Uterus (tissue), 4 donors: ENCODE measurements around the gene PLPP2. TPM values are rescaled to one million over a fixed set of nuclear protein-coding genes. Genes with fewer than 3 reads are reported as not detected.
A peak's percentile ranks its signal among the peaks of the same experiment; 100 is the strongest.

Experiments
- DNase-seq, 2 donors: peaks; one replicate each; pipeline ENCODE4 v3.0.0-alpha.2; 2019 to 2020
- H3K27ac ChIP-seq, 2 donors: fragments of 200-600 bp; sonication (generic); 1 replicate in 1 of 2; 2 replicates in 1 of 2; pipeline ENCODE4 v1.5.1; 2016 to 2018
- H3K27me3 ChIP-seq, 2 donors: fragments of 200-600 bp; sonication (generic); one replicate each; pipeline ENCODE4 v1.5.1; 2018 to 2019; ENCODE audit warnings: control low read depth in 1 of 2
- H3K36me3 ChIP-seq, 2 donors: fragments of 200-600 bp; sonication (generic); one replicate each; pipeline ENCODE4 v1.5.1; 2019; ENCODE audit warnings: control low read depth in 1 of 2
- H3K4me1 ChIP-seq, 2 donors: fragments of 200-600 bp; sonication (generic); one replicate each; pipeline ENCODE4 v1.5.1; 2018 to 2019; ENCODE audit warnings: control low read depth in 1 of 2
- H3K4me3 ChIP-seq, 2 donors: fragments of 200-600 bp; sonication (generic); 1 replicate in 1 of 2; 2 replicates in 1 of 2; pipeline ENCODE4 v1.5.1; 2018 to 2019; ENCODE audit warnings: mild to moderate bottlenecking in 1 of 2
- H3K9me3 ChIP-seq, 2 donors: fragments of 200-600 bp; sonication (generic); one replicate each; pipeline ENCODE4 v1.5.1; 2019; ENCODE audit warnings: control low read depth in 1 of 2
- CTCF ChIP-seq, 4 experiments: fragments of 200-600 bp in 2 of 4; fragments of 450-650 bp in 2 of 4; sonication (generic) in 2 of 4; IDR thresholded peaks; one replicate each; pipeline ENCODE4 v1.5.1; 2016 to 2019; ENCODE audit warnings: antibody characterized with exemption in 4 of 4, mild to moderate bottlenecking in 2 of 4, moderate library complexity in 1 of 4
- POLR2A ChIP-seq, 2 donors: fragments of 450-650 bp; IDR thresholded peaks; one replicate each; pipeline ENCODE4 v1.6.1; 2016; ENCODE audit warnings: antibody characterized with exemption in 2 of 2, mild to moderate bottlenecking in 1 of 2, moderate library complexity in 1 of 2
- intact Hi-C: fragments of 100-400 bp; cut with DNase I; formaldehyde crosslinking; loops from one replicate; pipeline ENCODE4 v1.15.1; 2023; ENCODE audit warnings: low total_unique reads
- total RNA-seq, 4 donors: library from RNA; depleted of rRNA in 3 of 4; stranded (reverse); fragments of >200 nt in 3 of 4; gene quantifications; one replicate each; pipeline versions ENCODE4 v1.1.0 to v1.2.4, GENCODE V29; 2014 to 2023
- donor health status: DM: yes; HTN: yes; CAD: no.

Gene PLPP2
- total RNA-seq, 4 donors from 2014 or later: 4.9 to 55.3 (median 15.3) TPM

GRCh38 chr19:310781-311496 lies 19.7 kb upstream of the PLPP2 start:
- intact Hi-C loops: no loop called here
- H3K4me1 ChIP-seq: no peaks in the 10 kb centered on the region
- no peaks in the 10 kb centered on the region for H3K27me3 ChIP-seq
- no peaks in the 10 kb centered on the region for H3K36me3 ChIP-seq
- peak overlapping the region in 1 of 2 donors; percentile 10 for H3K4me3 ChIP-seq
- no peaks in the 10 kb centered on the region for H3K9me3 ChIP-seq
- peak overlapping the region in 1 of 2 donors; percentile 47 for H3K27ac ChIP-seq
- DNase-seq: peak in 1 of 2 donors; percentile 13
- TF ChIP-seq POLR2A (IDR thresholded peaks at IDR 0.05) (no peak), CTCF (IDR thresholded peaks at IDR 0.05) (no peak)

- intact Hi-C loops: no loop called here
- H3K9me3 ChIP-seq: no peaks in the 10 kb centered on the region
Measured at GRCh38 chr19:310141-310651, 19.0 kb upstream of the PLPP2 start.

GRCh38 chr19:309206-309565 lies 18.0 kb upstream of the PLPP2 start:
- no peaks in the 10 kb centered on the region for H3K27me3 ChIP-seq
- H3K27ac ChIP-seq: no peak overlapping the region
- H3K9me3 ChIP-seq: no peaks in the 10 kb centered on the region
- no peaks in the 10 kb centered on the region for H3K36me3 ChIP-seq
- peak in 1 of 2 donors; percentile 6 for DNase-seq
- H3K4me1 ChIP-seq: no peaks in the 10 kb centered on the region
- no peak for TF ChIP-seq CTCF (IDR thresholded peaks at IDR 0.05)
- TF ChIP-seq POLR2A (IDR thresholded peaks at IDR 0.05): no peak
- no peak overlapping the region for H3K4me3 ChIP-seq
- intact Hi-C loops: no loop called here

More at GRCh38 chr19:310141-310651, 19.0 kb upstream of the PLPP2 start:
- no peaks in the 10 kb centered on the region for H3K4me1 ChIP-seq
- no peaks in the 10 kb centered on the region for H3K36me3 ChIP-seq
- peak overlapping the region; percentile 25 to 47 for H3K27ac ChIP-seq
- no peaks in the 10 kb centered on the region for H3K27me3 ChIP-seq
- H3K4me3 ChIP-seq: no peak overlapping the region
- DNase-seq: peak in 1 of 2 donors; percentile 24
- TF ChIP-seq POLR2A (IDR thresholded peaks at IDR 0.05): no peak
- peak in 1 of 4 experiments; percentile 23 for TF ChIP-seq CTCF (IDR thresholded peaks at IDR 0.05)

GRCh38 chr19:308471-309205 lies 17.4 kb upstream of the PLPP2 start:
- Histone ChIP-seq H3K4me1 (no peaks in the 10 kb centered on the region), H3K27ac (no peak overlapping the region), H3K4me3 (no peak overlapping the region), H3K27me3 (no peaks in the 10 kb centered on the region), H3K9me3 (no peaks in the 10 kb centered on the region), H3K36me3 (no peaks in the 10 kb centered on the region)
- peak in 1 of 2 donors; percentile 13 for DNase-seq
- TF ChIP-seq POLR2A (IDR thresholded peaks at IDR 0.05): no peak
- TF ChIP-seq CTCF (IDR thresholded peaks at IDR 0.05): no peak
- intact Hi-C loops: no loop called here
